Left hindlimb (tissue), 1 donor: ENCODE results near the gene SGCA.

Experiments
- DNase-seq: peaks from one replicate; pipeline ENCODE4 v3.0.0-alpha.2; 2018

The SGCA gene

DNA sequence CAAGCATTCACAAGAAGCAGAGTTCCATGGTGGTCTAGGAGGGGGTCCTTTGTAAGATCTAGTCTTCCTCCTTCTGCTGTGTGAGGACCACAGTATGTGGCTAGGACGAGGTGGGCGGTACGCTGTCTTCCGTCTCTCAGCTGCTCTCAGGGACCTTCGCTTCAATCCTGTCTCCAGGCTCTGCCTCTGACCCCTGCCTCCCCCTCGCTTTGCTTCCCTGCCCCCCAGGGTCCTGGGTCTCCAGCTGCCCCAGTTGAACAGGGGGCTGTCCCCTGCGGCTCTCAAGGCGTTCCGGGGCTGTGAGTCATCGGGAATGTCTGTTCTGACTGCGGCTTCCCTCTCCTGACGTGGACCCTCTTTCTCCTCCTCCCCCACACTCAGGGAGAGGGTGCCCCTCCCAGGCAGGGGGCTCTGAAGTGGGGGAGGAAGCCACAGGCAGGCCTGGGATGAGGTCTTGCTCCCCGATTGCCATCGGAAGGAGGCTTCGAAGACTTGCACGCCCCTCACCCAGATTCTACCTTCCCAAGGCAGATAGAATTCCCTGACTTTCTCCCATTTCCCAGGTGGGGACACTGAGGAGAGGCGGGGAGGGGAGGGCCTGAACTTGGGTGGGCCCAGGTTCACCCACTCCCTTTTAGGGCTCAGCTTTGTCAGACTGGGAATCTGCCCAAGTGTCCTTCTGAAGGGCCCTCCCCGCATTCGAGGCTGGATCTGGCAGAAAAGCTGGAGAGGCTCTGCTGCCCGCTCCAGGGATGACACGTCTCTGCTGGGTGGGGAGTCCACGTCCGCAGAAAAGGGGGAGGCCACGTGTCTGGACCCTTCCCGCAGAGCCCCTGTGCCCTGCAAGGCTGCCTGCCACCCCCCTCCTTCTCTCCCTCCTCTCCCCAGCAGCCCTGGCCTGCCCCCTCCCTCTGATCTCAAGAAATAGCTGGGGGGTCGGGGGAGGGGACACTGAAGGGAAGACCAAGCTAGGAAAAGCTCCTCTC, 44.7 kb downstream of the SGCA start:
- peak; percentile 93 for DNase-seq

DNA sequence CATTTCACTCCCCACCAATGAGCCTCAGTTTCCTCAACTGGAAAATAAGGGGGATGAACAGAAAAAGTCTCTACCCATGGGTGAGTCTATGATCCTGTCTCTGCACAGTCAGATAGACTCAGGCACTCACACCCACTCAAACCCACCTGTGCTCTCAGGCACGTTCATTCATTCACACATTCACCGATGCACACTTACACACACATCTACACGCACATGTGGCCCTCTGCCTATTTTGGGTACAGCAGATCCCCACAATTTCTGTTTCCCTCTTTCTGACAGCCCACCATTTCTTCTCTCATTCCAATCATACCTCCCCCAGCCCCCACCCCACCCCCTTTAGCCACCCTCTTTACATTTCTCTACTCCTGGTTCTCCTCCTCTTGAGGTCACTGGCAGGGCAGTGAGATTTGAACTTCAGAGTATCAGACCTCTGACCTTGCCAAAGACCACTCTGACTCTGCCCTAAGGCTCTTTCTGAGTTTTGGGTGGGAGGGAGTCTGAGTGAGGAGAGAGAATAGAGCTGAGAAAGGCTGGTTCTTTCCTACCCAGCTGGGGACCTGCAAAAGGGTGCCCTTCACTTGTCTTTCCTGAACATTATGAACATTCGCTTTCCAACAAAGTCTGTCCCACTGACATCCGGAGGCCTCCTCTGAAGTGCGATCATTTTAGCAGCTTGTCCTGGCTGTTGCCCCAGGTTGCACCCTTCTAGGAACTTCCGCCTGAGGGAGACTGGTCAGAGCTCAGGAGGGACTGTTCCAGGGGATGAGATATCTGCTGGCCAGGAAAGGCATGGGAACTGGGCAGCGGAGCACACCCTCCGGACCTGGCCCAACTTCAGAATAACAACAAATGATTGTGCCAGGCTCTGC, 45.7 kb downstream of the SGCA start:
- DNase-seq, result peak; percentile 39

DNA sequence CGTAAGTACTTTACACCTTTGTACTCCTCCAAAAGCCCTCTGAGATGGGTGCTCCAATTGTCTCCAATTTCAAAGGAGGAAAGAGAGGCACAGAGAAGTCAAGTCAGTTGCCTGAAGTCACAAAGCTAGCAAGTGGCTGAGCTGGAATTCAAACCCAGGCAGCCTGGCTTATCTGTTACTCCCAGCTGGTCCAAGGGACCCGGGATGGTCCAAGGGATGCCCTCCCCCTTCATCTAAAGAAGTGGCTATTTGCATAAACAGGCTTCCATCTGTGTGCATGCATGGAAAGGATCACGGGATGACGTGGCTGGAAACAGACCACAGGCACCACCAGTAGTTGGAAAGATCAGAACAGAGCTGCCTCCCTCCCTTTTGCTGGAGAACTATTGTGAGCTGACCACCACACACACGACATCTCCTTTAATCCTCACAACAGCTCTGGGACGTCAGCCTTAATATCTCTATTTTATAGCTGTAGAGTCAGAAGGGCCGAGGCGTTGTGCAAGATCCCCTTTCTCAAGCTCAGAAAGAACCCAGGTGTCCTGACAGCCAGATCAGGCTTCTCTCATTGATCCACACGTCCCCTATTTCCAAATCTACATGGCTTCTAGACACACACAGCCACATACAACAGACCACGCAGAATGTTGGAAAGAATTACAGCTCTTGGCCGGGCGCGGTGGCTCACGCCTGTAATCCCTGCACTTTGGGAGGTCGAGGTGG, 46.5 kb downstream of the SGCA start:
- DNase-seq, result peak; percentile 80

DNA sequence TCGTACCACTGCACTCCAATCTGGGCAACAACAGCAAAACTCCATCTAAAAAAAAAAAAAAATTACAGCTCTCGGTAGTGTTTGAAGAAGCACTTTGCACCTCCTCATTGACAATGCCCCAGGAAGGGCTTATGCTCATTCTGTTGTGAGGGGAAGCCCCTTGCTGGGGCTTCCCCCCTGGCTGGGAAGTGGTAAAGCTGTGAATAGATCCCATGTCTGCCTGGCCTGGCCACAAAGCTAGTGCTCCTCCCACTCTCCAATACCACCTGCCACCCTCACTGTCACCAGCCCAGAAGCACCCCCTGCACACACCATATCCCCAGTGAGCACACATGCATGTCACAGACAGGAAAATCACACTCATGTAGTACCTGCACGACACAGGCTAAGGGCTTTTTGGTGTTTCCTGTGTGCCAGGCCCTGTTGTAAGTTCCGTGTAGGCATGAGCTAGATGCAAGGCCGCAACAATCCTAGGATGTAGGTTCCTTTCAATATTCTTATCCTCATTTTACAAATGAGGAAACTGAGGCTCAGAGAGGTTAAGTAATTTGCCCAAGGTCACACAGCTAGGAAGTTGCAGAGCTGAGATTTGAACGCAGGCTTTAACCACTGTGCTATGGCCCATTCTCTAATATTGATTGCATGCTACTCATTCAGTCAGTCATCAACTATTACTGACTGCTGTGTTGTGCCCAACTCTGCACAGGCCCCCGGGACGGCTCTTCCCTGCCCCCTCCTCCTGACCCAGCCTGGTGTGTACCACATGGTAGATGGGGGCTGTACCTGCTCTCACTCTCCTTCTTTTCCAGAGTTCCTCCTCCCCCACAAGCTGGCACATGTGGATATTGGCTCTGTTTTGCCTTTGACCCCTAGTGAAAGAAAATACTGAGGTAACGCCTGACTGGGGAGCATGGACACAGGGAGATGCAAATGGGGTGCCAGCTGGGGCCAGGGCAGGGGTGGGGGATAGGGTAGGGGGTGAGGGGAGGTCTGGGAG, 47.5 kb downstream of the SGCA start:
- DNase-seq, result peak; percentile 41

DNA sequence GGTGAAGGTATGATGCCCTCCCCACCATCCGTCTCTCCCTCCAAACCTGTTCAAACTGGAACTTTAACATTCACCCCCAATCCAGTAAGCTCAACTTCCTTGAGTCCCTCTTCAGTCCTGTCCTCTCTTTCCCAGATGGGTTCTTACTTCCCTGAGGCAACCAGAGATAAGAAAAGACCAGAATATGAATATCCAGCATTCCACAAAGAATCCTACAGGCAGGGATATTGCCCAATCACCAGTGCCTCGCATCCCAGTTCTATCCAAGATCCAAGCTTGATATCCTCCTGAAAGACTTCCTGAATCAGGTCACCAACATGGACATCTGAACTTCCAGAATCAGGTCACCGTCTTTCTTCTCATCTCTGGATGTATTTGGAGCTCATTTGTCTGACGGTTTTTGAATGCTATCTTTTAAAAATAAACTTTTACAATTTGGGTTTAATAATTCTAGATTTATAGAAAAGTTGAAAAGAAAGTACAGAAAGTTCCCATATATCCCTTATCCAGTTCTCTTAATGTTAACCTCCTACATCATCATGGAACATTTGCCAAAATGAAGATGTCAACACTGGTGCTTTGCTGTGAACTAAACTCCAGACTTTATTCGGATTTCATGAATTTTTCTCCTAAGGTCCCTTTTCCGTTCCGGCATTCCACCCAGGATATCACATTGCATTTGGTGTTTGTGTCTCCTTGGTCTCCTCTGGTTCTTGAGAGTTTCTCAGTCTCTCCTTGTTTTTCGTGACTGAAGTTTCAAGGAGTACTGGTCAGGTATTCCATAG, 49.4 kb downstream of the SGCA start:
- DNase-seq, result no peak

DNA sequence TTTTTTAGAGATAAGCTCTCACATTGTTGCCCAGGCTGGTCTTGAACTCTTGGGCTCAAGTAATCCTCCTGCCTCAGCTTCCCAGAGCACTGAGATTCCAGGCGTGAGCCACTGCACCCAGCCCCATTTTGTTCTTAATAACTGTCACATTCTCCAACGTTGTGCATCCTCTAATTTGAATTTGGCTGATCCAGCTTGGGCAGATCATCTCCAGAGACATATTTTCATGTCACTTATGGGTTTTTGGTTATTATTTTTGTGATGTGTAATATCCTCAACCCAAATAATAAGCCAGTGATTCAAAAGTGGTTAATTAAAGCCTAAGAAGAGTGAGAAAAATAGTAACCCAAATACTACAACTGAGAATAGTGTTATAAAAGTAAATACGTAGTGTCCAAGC, 51.8 kb downstream of the SGCA start:
- no peak for DNase-seq

GRCh38 chr17:50218071-50218759, 52.4 kb downstream of the SGCA start:
- DNase-seq, result no peak

DNA sequence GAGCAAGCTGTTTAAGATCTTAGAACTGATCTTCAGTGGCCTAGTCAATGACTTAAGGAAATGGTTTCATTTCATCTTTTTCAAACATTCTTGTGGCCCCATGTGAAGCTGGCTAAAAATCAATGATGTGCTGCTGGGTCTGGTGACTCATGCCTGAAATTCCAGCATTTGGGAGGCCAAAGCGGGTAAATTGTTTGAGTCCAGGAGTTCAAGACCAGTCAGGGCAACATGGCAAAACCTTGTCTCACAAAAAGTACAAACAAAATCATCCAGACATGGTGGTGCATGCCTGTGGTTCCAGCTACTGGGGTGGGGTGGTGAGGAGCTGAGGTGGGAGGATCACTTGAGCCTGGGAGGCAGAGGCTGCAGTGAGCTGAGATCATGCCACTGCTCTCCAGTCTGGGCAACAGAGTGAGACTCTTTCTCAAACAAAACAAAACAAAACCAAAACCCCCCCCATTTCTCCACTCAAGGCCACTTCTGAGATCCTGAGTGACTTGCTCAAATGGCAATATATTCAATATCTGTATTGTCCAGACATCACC, 53.0 kb downstream of the SGCA start:
- peak; percentile 60 for DNase-seq

- DNase-seq, result peak; percentile 80
Observed at GRCh38 chr17:50219342-50219741, 53.5 kb downstream of the SGCA start.

DNA sequence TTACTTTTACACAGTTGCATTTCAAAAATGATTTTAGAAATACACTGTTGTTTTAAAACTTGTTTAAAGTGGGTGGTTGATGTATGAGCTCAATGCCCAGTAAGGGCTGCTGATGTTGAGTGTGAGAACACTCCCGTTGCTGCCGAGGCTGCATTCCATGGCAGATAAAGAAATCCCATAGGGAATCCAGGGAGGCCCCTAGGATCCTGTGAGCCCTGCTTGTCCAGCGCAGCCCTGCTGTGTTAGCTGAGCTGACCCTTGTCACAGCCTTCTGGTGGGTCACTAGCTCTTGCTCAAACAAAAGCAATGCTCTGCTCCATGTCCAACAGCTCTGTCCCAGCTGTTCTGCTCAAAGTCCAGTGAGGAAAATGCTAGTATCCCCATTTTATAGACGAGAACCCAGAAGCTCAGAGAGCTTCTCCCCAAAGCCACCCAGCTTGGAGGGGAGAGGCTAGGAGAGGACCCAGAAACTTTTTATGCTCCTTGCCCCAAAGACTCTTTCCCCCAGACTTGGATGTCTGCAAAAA, 54.2 kb downstream of the SGCA start:
- peak; percentile 43 for DNase-seq

GRCh38 chr17:50220811-50221210, 55.0 kb downstream of the SGCA start:
- no peak for DNase-seq

- no peak for DNase-seq
Observed at GRCh38 chr17:50221266-50221863, 55.6 kb downstream of the SGCA start.

DNA sequence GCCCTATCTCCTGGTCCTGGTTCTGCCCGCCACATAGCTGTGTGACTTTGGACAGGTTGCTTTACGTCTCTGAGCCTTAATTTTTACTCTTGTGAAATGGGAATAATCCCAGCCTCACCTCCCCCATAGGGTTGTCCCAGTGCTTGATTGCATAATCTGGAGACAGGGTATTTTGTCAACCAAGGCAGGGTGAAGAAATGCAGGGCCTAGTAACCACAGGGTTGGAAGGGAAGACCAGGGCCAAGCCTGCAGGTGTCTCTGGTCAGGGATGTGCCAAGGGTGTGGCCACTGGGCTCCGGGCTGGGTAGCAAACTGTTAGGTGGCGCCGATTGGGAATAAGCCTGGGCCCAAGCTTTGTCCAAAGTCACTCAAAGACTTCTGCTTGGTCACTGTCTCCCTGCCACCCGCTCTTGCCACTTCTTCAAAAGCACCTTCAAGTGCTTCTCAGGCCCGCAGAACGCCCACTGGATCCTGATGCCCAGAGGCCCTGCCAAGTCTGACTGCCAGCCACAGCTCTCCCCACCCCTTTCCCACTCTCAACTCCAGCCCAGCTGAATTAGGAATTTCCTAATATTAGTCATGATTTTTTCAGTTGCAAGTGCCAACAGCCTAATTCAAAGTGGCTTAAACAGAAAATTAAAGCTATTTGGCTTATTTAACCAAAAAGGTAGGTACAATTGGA, 56.2 kb downstream of the SGCA start:
- DNase-seq, result peak; percentile 76

GRCh38 chr17:50222922-50223321, 57.1 kb downstream of the SGCA start:
- DNase-seq, result no peak
